Measurements from ENCODE around the gene ZSCAN16. TPM values are rescaled to one million over a fixed set of nuclear protein-coding genes. Genes with fewer than 3 reads are reported as not detected.
A peak's percentile ranks its signal among the peaks of the same experiment; 100 is the strongest.

Gene ZSCAN16
- total and polyA plus RNA-seq, 9 of the 15 experiments (the other 6 are each of a cell fraction or from before 2014, with no cell fraction given): 0.08 TPM; not detected in 8

GRCh38 chr6:28081486-28081751 lies 43.0 kb upstream of the ZSCAN16 start:
- in situ Hi-C loops (cut with MboI): no loop called here
- peak in 1 of 4 experiments; percentile 32 for DNase-seq (ENCODE audit: extremely low read depth in 1 of 4, low spot score in 3 of 4)
- Histone ChIP-seq H3K9ac (ENCODE audit: insufficient read depth in 1 of 2, low read depth in 2 of 2, low read length in 2 of 2) (peak overlapping the region; percentile 94 to 95), H3K79me2 (ENCODE audit: control insufficient read depth, insufficient read depth, low read length) (peaks cover 10% of the 10 kb centered on the region; the same call in 2 of the 3 replicates), H3K27ac (ENCODE audit: extremely low read depth, low read depth, low read length) (peak overlapping the region; percentile 94), H4K20me1 (replicated peaks; ENCODE audit: control insufficient read depth, insufficient read depth, low read length) (no peaks in the 10 kb centered on the region), H3K27me3 (ENCODE audit: control insufficient read depth in 2 of 2, insufficient read depth in 2 of 2, low read length in 2 of 2) (no peaks in the 10 kb centered on the region), H2AFZ (ENCODE audit: low read depth, low read length) (peak overlapping the region; percentile 100), H3K9me1 (ENCODE audit: control insufficient read depth, insufficient read depth, low read length) (no peaks in the 10 kb centered on the region), H3K36me3 (ENCODE audit: control insufficient read depth, insufficient read depth, low read length) (no peaks in the 10 kb centered on the region; the same call in 2 of the 3 replicates), H3K4me1 (replicated peaks in 1 of 2; ENCODE audit: control insufficient read depth in 2 of 2, insufficient read depth in 2 of 2, low read length in 2 of 2) (peaks cover 0 to 2% of the 10 kb centered on the region in 2 experiments; a peak in 4 of 5 replicates), H3K9me3 (replicated peaks; ENCODE audit: control insufficient read depth, insufficient read depth, low read depth, low read length) (no peaks in the 10 kb centered on the region), H3K4me2 (ENCODE audit: insufficient read depth, low read length) (peak overlapping the region; percentile 100), H3K4me3 (peak overlapping the region; percentile 96)
- BruUV-seq (replicated peaks): no TSS peak
- no peak for FAIRE-seq
- intact Hi-C loops (cut with micrococcal nuclease): loop anchor here (2.0 to 5.0 kb wide), 3 partner anchors 23 to 406 kb away; no protein-coding TSS in a partner anchor
- POLR2A ChIA-PET: interaction anchor here (1.4 kb wide), 1 partner anchor 256 kb away, joined by 3 read pairs; no protein-coding TSS in a partner anchor
- peak; percentile 2; the same call in 1 of the 3 replicates for ATAC-seq
- CTCF ChIA-PET (ENCODE audit: low intra/inter-chr PET ratio): no interaction called here
- 5% methylated on average over 4 of the region's 4 CpGs for WGBS (ENCODE audit: insufficient coverage, low coverage, missing lambda C conversion rate)
- TF ChIP-seq ZNF740 (CRISPR knock-in tag; IDR thresholded peaks at IDR 0.05) (no peak), ZNF740 (tag; IDR thresholded peaks at IDR 0.05) (no peak), ELK3 (CRISPR knock-in tag; IDR thresholded peaks at IDR 0.05) (no peak), SMARCB1 (IDR thresholded peaks at IDR 0.05; ENCODE audit: insufficient read length, low read depth) (no peak), ZBTB7A (IDR thresholded peaks at IDR 0.05; ENCODE audit: borderline replicate concordance, control insufficient read depth, low read depth, low read length) (no peak), ETS1 (conservative IDR thresholded peaks at IDR 0.05; ENCODE audit: control insufficient read depth, low read depth, low read length) (no peak), KDM5B (IDR thresholded peaks at IDR 0.05; ENCODE audit: insufficient replicate concordance, low read depth, low read length) (peak; percentile 39), DEAF1 (CRISPR knock-in tag; IDR thresholded peaks at IDR 0.05) (no peak), PRDM10 (IDR thresholded peaks at IDR 0.05; ENCODE audit: partially characterized antibody) (peak; percentile 23), NR2C2 (CRISPR knock-in tag; IDR thresholded peaks at IDR 0.05) (0 out of 2 replicates have a peak, but pooled peaks have one; percentile 6), NR2C2 (tag; IDR thresholded peaks at IDR 0.05) (no peak), E2F5 (CRISPR knock-in tag; IDR thresholded peaks at IDR 0.05) (0 out of 2 replicates have a peak, but pooled peaks have one; percentile 13)
